ENCODE results near the gene SLC2A9. TPM values are rescaled to one million over a fixed set of nuclear protein-coding genes. Genes with fewer than 3 reads are reported as not detected.

The SLC2A9 gene
- total RNA-seq, 6 donors from 2014 or later: 5.4 to 25.1 (median 13.0) TPM

DNA sequence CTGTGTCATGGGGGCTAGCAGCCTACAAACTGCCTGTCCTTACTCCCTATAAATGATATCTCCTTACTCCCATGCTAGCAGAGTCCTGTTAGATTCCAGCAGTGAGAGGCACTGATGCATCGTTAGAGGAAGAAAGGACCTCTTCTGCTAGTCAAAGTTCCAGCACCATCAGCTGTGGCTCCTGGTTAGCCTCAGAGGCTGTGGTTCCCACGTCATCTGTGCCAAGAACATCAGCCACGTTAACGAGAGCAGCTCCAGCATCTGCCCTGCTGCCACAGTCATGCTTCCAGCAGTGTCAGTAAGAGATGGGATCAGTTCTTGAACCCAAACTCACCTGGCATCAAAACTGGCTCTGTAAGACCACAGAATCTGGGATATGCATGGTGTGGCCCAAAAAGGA, 88.5 kb downstream of the SLC2A9 start:
- DNase-seq (no peak), ATAC-seq (ENCODE audit: low FRiP score in 2 of 2) (no peak)
- Histone ChIP-seq H3K27me3 (no peaks in the 10 kb centered on the region), H3K36me3 (no peaks in the 10 kb centered on the region), H3K9me3 (no peaks in the 10 kb centered on the region), H3K4me1 (no peaks in the 10 kb centered on the region), H3K27ac (no peak overlapping the region), H3K4me3 (no peak overlapping the region)
- TF ChIP-seq, protein P1, sequence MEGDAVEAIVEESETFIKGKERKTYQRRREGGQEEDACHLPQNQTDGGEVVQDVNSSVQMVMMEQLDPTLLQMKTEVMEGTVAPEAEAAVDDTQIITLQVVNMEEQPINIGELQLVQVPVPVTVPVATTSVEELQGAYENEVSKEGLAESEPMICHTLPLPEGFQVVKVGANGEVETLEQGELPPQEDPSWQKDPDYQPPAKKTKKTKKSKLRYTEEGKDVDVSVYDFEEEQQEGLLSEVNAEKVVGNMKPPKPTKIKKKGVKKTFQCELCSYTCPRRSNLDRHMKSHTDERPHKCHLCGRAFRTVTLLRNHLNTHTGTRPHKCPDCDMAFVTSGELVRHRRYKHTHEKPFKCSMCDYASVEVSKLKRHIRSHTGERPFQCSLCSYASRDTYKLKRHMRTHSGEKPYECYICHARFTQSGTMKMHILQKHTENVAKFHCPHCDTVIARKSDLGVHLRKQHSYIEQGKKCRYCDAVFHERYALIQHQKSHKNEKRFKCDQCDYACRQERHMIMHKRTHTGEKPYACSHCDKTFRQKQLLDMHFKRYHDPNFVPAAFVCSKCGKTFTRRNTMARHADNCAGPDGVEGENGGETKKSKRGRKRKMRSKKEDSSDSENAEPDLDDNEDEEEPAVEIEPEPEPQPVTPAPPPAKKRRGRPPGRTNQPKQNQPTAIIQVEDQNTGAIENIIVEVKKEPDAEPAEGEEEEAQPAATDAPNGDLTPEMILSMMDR (IDR thresholded peaks at IDR 0.05): no peak
- TF ChIP-seq EP300 (IDR thresholded peaks at IDR 0.05) (no peak), POLR2A (IDR thresholded peaks at IDR 0.05) (no peak), POLR2AphosphoS5 (IDR thresholded peaks at IDR 0.05) (no peak)
- 92% methylated on average over 4 of the region's 4 CpGs; no CpG with 5 or more reads in 1 of the 2 donors for WGBS, 2 donors

DNA sequence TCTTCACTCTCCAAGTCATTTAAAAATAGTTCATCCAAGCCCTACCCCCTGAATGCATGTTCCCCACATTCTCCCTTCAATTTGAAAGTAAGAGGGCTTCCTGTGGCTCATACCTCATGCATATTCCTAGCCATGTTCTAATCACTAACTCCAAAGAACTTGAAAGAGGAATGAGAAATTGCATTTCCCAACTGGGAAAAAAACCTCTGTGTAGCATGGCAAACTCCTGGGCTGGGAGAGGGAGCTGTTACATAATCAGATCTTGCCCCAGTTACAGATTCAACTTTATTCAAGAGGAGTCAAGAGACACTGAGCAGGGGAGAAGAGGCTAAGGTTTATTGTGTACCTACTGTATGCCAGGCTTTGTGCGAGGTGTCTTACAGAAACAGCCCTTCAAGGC, 90.2 kb downstream of the SLC2A9 start:
- Histone ChIP-seq H3K36me3 (no peaks in the 10 kb centered on the region), H3K27ac (no peak overlapping the region), H3K9me3 (no peaks in the 10 kb centered on the region), H3K4me3 (no peak overlapping the region), H3K27me3 (no peaks in the 10 kb centered on the region), H3K4me1 (no peaks in the 10 kb centered on the region)
- DNase-seq (no peak), ATAC-seq (ENCODE audit: low FRiP score in 2 of 2) (no peak)
- 61 to 90% methylated on average over 1 of the region's 1 CpG for WGBS, 2 donors
- TF ChIP-seq, protein P1 (IDR thresholded peaks at IDR 0.05): no peak
- TF ChIP-seq POLR2A (IDR thresholded peaks at IDR 0.05) (no peak), EP300 (IDR thresholded peaks at IDR 0.05) (no peak), POLR2AphosphoS5 (IDR thresholded peaks at IDR 0.05) (no peak)

DNA sequence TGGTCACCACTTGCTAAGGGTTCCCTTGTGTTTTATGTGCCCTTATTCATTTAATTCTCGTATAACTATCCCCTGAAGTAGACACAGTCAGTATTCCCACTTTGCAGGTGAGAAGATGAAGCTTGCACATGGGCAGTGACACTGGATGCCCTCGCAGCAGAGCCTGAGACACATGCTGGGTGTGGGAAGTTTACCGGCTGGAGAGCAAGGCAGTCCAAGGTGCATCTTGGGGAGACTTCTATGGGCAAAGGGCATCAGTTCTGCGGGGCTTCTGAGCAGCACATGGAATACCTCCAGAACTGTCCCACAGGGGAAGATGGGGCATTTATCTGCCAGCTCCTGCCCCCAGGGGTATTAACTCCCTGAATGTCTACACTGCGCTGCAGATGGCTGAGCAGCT, 92.2 kb downstream of the SLC2A9 start:
- 83 to 92% methylated on average over 5 of the region's 5 CpGs for WGBS, 2 donors
- H3K27me3 ChIP-seq: no peaks in the 10 kb centered on the region
- no peak for TF ChIP-seq POLR2A (IDR thresholded peaks at IDR 0.05)
- no peak for TF ChIP-seq POLR2AphosphoS5 (IDR thresholded peaks at IDR 0.05)
- no peak for TF ChIP-seq EP300 (IDR thresholded peaks at IDR 0.05)
- TF ChIP-seq, protein P1 (IDR thresholded peaks at IDR 0.05): no peak
- H3K4me1 ChIP-seq: no peaks in the 10 kb centered on the region
- no peak overlapping the region for H3K4me3 ChIP-seq
- H3K9me3 ChIP-seq: no peaks in the 10 kb centered on the region
- DNase-seq: no peak
- no peak for ATAC-seq (ENCODE audit: low FRiP score in 2 of 2)
- no peaks in the 10 kb centered on the region for H3K36me3 ChIP-seq
- no peak overlapping the region for H3K27ac ChIP-seq

- Histone ChIP-seq H3K9me3 (no peaks in the 10 kb centered on the region), H3K27ac (no peak overlapping the region), H3K36me3 (no peaks in the 10 kb centered on the region), H3K27me3 (no peaks in the 10 kb centered on the region), H3K4me1 (no peaks in the 10 kb centered on the region), H3K4me3 (no peak overlapping the region)
- TF ChIP-seq EP300 (IDR thresholded peaks at IDR 0.05) (no peak), POLR2A (IDR thresholded peaks at IDR 0.05) (no peak), POLR2AphosphoS5 (IDR thresholded peaks at IDR 0.05) (no peak)
- TF ChIP-seq, protein P1 (IDR thresholded peaks at IDR 0.05): no peak
- ATAC-seq (ENCODE audit: low FRiP score in 2 of 2) (no peak), DNase-seq (no peak)
- 73 to 78% methylated on average over 10 of the region's 10 CpGs for WGBS, 2 donors
These were observed 93.8 kb downstream of the SLC2A9 start for GRCh38 chr4:9927341-9928007.

DNA sequence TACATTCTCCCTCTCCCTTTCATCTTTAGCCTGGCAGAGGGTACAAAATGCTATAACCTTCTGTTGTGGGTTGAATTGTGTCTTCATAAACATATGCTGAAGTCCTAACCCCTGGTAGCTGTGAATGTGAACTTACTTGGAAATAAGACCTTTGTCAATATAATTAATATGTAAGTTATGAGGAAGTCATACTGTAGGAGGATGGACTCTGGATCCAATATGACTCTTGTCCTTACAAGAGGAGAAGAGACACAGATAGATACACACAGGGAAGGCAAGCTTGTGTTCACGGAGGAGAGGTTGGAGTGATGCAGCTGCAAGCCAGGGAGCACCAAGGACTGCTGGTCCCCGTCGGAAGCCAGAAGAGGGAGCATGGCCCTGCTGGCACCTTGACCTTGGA, 94.7 kb downstream of the SLC2A9 start:
- no peaks in the 10 kb centered on the region for H3K27me3 ChIP-seq
- TF ChIP-seq POLR2AphosphoS5 (IDR thresholded peaks at IDR 0.05) (no peak), EP300 (IDR thresholded peaks at IDR 0.05) (no peak), POLR2A (IDR thresholded peaks at IDR 0.05) (no peak)
- TF ChIP-seq, protein P1 (IDR thresholded peaks at IDR 0.05): no peak
- H3K36me3 ChIP-seq: no peaks in the 10 kb centered on the region
- no peaks in the 10 kb centered on the region for H3K4me1 ChIP-seq
- H3K9me3 ChIP-seq: no peaks in the 10 kb centered on the region
- no peak overlapping the region for H3K27ac ChIP-seq
- no peak overlapping the region for H3K4me3 ChIP-seq
- DNase-seq (no peak), ATAC-seq (ENCODE audit: low FRiP score in 2 of 2) (no peak)
- WGBS, 2 donors: 89 to 93% methylated on average over 3 of the region's 3 CpGs
